ENCODE measurements around the gene ABCC10. TPM values are rescaled to one million over a fixed set of nuclear protein-coding genes. Genes with fewer than 3 reads are reported as not detected.

Gene ABCC10
- total RNA-seq, 1 donor from 2014 or later, result 43.2 TPM

GRCh38 chr6:43491750-43492661 lies 64.7 kb downstream of the ABCC10 start:
- Mint-ChIP-seq H3K4me3 (ENCODE audit: unreplicated experiment) (peak overlapping the region; percentile 34), H3K27me3 (ENCODE audit: low read depth) (no peaks in the 10 kb centered on the region), H3K27ac (ENCODE audit: unreplicated experiment) (peak overlapping the region; percentile 87), H3K9me3 (ENCODE audit: low read depth) (no peaks in the 10 kb centered on the region), H3K36me3 (ENCODE audit: low read depth) (no peaks in the 10 kb centered on the region), H3K4me1 (ENCODE audit: low read depth) (peaks cover 56% of the 10 kb centered on the region)
- TF ChIP-seq CTCF (IDR thresholded peaks at IDR 0.05), result no peak
- DNase-seq (ENCODE audit: low spot score), result no peak

- TF ChIP-seq CTCF (IDR thresholded peaks at IDR 0.05), result no peak
- H3K4me3 Mint-ChIP-seq (ENCODE audit: unreplicated experiment), result no peak overlapping the region
- no peaks in the 10 kb centered on the region for H3K36me3 Mint-ChIP-seq (ENCODE audit: low read depth)
- H3K27me3 Mint-ChIP-seq (ENCODE audit: low read depth), result no peaks in the 10 kb centered on the region
- no peaks in the 10 kb centered on the region for H3K9me3 Mint-ChIP-seq (ENCODE audit: low read depth)
- DNase-seq (ENCODE audit: low spot score), result no peak
- H3K4me1 Mint-ChIP-seq (ENCODE audit: low read depth), result peaks cover 61% of the 10 kb centered on the region
- peak overlapping the region; percentile 87 for H3K27ac Mint-ChIP-seq (ENCODE audit: unreplicated experiment)
These were observed 65.3 kb downstream of the ABCC10 start for GRCh38 chr6:43492673-43493072.

GRCh38 chr6:43493230-43493629 lies 65.9 kb downstream of the ABCC10 start:
- Mint-ChIP-seq H3K27ac (ENCODE audit: unreplicated experiment) (no peak overlapping the region), H3K36me3 (ENCODE audit: low read depth) (no peaks in the 10 kb centered on the region), H3K27me3 (ENCODE audit: low read depth) (no peaks in the 10 kb centered on the region), H3K4me3 (ENCODE audit: unreplicated experiment) (no peak overlapping the region), H3K4me1 (ENCODE audit: low read depth) (peaks cover 61% of the 10 kb centered on the region), H3K9me3 (ENCODE audit: low read depth) (no peaks in the 10 kb centered on the region)
- TF ChIP-seq CTCF (IDR thresholded peaks at IDR 0.05), result no peak
- DNase-seq (ENCODE audit: low spot score), result no peak

- Mint-ChIP-seq H3K4me3 (ENCODE audit: unreplicated experiment) (no peak overlapping the region), H3K4me1 (ENCODE audit: low read depth) (peaks cover 56% of the 10 kb centered on the region)
These were observed 66.5 kb downstream of the ABCC10 start for GRCh38 chr6:43493833-43494232.

GRCh38 chr6:43494321-43494720 lies 67.0 kb downstream of the ABCC10 start:
- H3K27me3 Mint-ChIP-seq (ENCODE audit: low read depth), result no peaks in the 10 kb centered on the region
- H3K4me1 Mint-ChIP-seq (ENCODE audit: low read depth), result peaks cover 53% of the 10 kb centered on the region
- peaks cover 3% of the 10 kb centered on the region for H3K36me3 Mint-ChIP-seq (ENCODE audit: low read depth)
- no peak overlapping the region for H3K4me3 Mint-ChIP-seq (ENCODE audit: unreplicated experiment)
- peak overlapping the region; percentile 1 for H3K27ac Mint-ChIP-seq (ENCODE audit: unreplicated experiment)
- DNase-seq (ENCODE audit: low spot score), result no peak
- H3K9me3 Mint-ChIP-seq (ENCODE audit: low read depth), result no peaks in the 10 kb centered on the region
- TF ChIP-seq CTCF (IDR thresholded peaks at IDR 0.05), result no peak

More at GRCh38 chr6:43493833-43494232, 66.5 kb downstream of the ABCC10 start:
- Mint-ChIP-seq H3K27ac (ENCODE audit: unreplicated experiment) (no peak overlapping the region), H3K27me3 (ENCODE audit: low read depth) (no peaks in the 10 kb centered on the region), H3K9me3 (ENCODE audit: low read depth) (no peaks in the 10 kb centered on the region), H3K36me3 (ENCODE audit: low read depth) (peaks cover 2% of the 10 kb centered on the region)
- no peak for DNase-seq (ENCODE audit: low spot score)
- no peak for TF ChIP-seq CTCF (IDR thresholded peaks at IDR 0.05)
